Ramos (cell line): ENCODE results near the gene VTI1A.
"Not testable (repeated sequence)": the region's sequence is repeated elsewhere in the genome, so short reads cannot be mapped to it uniquely, and the experiment has no call there.

Source experiments
- in situ Hi-C: fragments of 300-500 bp; cut with MboI; formaldehyde crosslinking; loops from one replicate; pipeline ENCODE4 v1.14.3; 2022; ENCODE audit warnings: low sequenced_read_pairs; ENCODE audit not compliant: unreplicated experiment

The VTI1A gene

DNA sequence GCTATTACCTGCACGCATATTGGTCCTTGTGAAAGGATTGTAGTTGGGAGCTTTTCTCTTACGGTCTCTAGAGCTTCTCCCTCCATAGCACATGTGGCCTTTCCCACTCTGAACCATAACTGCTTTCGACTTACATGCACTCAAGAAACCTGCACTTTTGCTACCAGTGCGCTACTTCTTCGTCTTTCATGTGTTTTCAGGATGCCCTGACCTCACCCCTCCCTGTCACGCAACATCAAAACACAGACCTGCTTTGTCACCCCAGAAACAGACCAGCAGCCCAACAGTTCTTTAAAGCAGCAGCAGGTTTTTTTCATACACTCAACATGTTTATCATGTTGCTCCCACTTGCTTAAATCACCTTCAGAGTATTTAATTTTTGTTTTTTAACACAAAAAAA lies 259.6 kb downstream of the VTI1A start:
- in situ Hi-C loops = no loop called here

DNA sequence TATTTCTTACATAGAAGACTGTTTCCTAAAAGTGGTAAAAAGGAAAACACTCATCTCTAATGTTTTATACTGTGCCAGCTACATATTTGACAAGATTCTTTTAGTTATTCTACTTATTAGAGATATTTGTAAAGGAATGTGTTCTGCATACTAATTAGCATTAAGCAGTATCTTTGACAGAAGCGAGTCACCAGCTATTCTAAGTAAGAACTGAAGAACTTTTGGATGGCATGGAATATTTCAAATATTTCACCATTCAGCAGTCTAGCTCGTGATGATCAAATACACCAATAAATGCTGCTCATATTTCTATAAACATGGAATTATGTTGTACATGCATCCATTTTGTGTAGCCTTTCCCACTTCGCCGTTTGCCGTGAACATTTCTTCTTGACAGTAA lies 261.4 kb downstream of the VTI1A start:
- in situ Hi-C loops = no loop called here

DNA sequence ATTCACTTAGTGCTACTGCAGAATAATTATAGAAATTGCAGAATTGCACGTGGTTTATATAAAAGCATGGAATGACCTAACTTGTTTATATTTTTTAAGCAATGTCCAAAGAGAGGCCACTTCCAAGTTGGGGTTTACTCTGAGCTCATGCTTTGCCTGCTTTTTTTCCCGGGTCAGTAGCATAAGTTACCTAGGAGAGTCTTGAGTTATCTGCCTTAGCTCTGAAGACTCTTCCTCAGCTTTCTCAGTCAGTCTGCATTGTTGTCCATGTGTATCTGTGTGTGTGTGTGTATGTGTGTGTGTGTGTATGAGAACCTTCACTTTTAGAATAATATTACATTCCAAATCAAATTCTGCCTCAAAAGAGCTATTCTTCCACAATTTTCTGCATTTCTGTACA lies 263.5 kb downstream of the VTI1A start:
- in situ Hi-C loops = no loop called here

DNA sequence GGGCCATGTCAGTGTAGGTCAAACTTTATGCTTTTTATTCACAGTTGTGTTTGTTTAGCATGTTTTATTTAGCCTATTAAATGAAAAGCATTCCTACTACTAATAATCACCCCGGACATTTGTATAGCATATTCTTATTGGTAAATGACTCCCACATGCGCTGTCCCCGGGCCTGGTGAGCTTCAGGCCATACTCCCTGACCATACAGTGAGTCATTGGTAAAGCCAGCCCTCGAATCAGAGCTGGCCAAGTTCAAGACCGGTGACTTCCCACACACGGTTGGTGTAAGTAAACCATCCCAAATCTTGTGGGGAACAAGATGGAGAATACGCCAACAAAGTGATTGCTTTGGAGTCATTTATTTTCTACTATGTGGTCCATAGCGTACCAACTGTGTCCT lies 264.4 kb downstream of the VTI1A start:
- in situ Hi-C loops = no loop called here

- in situ Hi-C loops = no loop called here
These were observed 265.5 kb downstream of the VTI1A start for GRCh38 chr10:112712536-112712935.

DNA sequence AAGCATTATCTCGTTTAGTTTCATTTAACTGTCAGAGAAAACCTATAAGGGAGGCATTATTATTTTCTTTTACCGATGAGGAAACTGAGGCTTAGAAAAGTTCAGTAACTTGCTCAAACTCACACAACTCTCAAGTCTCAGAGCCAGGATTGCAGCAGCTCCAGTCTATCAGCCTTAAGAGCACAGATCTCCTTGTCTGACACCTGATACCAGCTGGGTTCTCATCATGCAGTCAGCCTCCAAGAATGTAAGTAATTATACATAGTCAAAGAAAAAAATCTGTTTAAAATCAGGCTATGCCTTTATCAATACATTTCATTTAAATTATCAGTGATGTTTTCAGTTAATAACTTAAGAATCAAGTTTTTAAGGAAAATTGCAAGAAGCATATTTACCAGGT lies 266.4 kb downstream of the VTI1A start:
- in situ Hi-C loops = no loop called here

DNA sequence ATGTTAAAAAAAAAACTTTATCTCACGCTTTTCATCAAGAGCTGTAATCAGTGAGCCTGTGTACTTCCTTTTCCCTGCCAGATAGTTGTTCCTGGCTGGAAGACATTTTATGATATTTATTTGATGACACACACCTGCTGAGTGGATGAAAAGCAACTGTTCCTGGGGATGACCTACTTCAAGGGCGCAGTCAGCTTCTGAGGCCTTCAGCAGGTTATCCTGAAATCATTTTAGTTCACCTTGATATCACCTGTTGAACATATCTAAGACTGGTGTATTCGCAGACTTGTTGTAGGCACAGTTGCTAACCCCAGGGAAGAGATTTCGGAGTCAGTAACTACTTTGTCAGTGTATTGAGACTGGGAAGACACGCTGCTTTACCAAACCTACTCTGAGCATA lies 268.6 kb downstream of the VTI1A start:
- in situ Hi-C loops = no loop called here

DNA sequence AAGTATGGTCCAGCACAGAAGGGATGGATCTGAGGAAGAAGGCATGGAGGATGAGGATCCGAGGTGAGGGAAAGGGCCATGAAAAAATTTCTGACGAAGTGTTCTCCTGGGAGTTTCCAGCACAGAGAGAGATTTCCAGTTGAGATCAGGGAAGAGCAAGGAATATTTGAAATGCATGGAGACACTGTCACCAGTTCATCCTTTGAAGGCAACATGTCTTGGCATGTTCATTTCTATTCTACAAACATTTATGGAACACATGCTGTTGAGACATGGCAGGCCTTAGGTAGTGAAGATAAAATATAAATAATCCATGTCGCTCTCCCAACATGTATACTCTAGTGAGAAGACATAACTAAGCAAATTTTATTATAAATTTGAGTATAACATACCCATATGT lies 269.1 kb downstream of the VTI1A start:
- in situ Hi-C loops = no loop called here

GRCh38 chr10:112716924-112717413 lies 270.0 kb downstream of the VTI1A start:
- in situ Hi-C loops = no loop called here

DNA sequence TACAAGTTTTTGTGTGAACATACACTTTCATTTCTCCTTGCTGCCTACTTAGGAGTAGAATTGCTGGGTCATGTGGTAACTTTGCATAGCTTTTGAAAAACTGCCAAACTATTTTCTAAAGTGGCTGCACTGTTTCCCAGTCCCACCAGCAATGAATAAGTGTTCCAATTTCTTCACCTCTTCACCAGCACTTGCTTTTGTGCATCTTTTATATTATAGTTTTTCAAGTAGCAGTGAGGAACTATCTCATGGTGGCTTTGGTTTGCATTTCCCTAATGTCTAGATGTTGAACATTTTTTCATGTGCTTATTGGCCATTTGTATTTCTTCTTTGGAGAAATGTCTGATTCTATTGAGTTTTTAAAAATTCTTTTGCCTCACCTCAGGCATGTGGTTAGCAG lies 273.2 kb downstream of the VTI1A start:
- in situ Hi-C loops = no loop called here

DNA sequence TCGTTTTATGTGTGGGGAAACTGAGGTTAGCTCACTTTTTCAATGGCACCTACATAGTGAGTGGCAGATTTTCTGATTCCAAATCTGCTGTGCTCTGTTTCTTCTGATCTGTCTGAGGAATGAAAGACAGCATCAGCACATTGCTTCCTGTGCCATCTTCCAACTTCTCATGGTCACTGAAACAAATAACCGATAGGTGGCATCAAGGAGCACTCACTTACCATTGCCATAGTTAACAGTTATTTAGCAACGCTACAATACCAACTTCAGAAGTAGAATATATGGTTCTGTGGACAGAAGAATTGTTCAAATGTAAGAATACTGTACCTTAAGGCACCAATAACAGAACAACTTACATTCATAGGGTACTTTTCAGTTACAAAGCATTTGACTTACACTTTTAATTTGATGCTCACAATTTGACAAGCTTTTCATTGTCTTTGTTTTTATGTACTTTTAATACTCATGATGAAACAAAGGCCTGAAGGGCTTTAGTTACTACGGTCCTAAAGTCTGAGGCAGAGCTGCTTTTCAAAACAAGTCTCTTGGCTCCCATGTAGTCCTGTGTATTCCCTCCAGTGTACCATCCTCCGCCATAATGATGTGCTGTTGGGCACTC lies 274.2 kb downstream of the VTI1A start:
- in situ Hi-C loops = no loop called here

- in situ Hi-C loops = no loop called here
These were observed 275.7 kb downstream of the VTI1A start for GRCh38 chr10:112722758-112723157.

- in situ Hi-C loops = no loop called here
These were observed 276.9 kb downstream of the VTI1A start for GRCh38 chr10:112723876-112724275.

DNA sequence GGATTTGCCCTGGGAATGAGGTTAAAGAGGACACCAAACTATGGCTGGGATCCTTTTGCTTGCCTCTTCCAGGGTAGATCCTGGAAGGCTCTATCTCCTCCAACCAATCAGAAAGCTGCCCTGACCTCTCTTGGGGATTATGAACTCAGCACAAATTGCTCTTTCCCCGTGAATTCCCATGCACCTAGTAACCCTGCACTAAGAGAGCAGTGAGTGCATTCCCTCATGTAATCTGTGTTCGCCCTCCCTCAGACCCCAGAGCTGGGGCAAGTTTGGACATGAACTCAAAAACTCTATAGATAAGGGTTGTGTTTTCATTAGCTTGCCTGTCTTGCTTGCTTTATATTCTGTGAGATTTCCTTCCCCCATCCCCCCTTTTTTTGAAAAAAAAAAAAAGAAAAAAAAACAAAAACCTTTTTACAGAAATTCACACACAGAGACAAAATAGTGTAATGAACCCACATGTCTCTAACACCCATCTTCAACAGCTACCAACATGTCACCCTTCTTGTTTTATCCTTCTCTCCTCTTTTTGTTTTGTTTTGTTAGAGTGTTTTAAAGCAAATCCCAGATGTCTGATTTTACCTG lies 277.5 kb downstream of the VTI1A start:
- in situ Hi-C loops = no loop called here

DNA sequence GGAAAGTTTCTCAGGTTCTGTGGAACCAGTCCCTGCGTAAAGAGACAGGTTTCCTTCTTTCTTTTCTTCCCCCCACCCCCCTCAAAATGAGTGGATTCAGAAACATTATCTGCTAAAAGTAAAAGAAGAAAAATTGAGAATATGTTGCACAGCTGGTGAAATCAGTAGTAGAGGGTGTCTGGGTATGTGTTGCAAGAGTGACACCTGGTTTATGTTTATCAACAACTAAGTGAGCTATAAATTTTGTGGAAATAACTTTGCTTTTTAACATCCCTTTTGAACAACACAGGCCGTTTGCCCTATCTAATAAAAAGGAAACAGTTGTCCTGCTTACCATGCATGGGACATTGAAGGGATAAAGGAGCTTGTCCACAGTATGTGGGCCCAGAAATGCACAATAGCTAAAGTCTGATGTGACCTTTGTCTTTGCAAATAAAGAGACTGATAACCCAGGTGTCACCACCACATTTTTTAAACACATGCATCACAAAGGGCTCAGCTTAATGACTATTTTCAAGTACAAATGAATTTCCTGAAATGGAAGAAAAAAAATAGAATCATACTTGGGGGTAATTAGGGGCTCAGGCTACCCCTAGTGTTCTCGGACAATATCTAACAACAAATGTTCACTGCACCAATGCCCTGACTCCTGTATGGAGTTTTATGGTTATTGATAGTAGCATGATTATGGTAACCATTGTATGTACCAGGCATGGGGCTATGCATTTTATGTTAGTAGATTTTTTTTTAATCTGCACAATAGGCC lies 281.3 kb downstream of the VTI1A start:
- in situ Hi-C loops = no loop called here

DNA sequence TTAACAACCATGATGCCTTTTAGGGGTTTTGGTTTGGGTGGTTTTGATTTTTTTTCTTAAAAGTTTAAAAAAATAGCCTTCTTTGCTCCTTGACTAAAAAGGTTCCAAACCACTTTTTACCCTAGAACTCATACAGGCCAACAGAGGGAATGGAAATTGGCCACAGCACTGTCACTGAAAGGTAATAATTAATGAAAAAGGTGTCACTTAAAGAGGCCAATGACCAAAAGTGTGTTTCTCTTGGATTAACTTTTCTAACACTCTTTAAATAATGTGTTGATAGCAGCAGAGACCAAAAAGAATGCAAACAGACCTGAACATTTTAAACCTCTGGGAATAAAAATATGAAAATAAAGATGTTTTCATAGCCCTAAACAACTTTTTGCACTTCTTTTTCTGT lies 282.0 kb downstream of the VTI1A start:
- in situ Hi-C loops = no loop called here

DNA sequence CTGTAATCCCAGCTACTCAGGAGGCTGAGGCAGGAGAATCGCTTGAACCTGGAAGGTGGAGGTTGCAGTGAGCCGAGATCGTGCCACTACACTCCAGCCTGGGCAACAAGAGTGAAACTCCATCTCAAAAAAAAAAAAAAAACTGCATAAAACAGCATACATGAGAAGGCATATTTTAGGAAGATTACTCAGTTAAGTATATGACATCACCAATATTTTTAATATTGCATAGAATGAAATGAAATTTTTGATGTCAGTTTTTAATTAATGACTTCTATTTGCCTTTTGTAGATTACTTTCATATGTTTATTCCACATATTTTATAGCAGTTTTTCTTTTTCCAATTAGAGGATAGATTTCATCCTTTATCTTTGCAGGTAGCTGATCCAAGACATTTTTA lies 284.4 kb downstream of the VTI1A start:
- in situ Hi-C loops = not testable (repeated sequence)

GRCh38 chr10:112732277-112732921 lies 285.4 kb downstream of the VTI1A start:
- in situ Hi-C loops = no loop called here

DNA sequence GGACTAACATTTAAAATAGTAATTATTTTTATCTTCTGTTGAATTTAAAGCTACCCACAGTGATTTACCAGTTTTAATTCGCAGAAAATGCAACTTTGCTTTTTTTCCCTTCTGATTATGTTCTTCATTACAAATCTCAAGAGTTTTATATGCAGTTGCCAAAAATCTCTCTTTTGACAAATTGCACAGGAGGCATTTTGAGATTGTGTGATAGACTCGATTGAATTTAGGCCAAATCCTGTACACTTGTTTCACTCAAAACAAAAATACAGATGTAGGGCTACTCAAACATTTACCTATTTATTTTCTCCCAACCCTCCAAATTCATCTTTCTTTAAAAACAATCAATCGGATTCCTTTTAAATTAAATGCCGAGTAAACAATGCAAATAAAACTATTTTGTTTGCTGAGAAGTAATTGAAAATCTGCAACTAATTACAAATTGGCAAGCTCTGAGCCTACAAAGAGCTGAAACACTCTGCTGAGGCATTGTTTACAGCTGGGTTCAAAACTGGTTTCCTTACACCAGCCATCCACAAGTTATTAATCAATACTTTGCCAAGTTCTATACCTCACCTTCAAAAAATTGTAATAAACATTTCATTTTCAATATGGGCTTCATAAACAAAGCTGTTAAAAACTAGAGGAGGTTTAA lies 288.2 kb downstream of the VTI1A start:
- in situ Hi-C loops = no loop called here
